Stimulated activated CD4-positive, alpha-beta T cell treated with anti-CD3 and anti-CD28 coated beads, Interleukin-4, amount 100 ng/mL, for 24 hours (primary cell): ENCODE measurements around the gene RCVRN.

Experiments
- DNase-seq: peaks from one replicate; pipeline ENCODE4 v3.0.0-alpha.2; 2020

The RCVRN gene

GRCh38 chr17:9894231-9894630 is 10.8 kb downstream of the RCVRN start:
- no peak for DNase-seq

DNA sequence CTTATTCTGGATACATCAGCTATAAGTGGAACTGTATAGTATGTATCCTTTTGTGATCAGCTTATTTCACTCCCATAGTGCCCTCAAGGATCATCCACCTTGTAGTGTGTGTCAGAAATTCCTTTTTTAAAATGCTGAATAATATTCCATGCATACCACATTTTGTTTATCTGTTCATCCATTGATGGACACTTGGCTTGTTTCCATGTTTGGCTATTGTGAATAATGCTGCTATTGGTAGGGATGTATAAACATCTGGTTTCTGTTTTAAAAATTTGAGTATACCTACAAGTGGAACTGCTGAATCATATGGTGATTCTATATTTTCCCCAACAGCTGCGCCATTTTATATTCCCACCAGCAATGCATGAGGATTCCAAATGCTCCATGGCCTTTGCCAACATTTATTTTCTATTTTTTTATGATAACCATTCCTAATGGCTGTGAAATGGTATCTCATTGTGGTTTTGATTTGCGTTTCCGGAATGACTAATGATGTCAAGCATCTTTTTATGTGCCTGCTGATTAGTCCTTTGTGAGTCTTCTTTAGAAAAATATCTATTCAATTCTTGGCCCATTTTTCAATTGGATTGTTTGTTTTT is 11.6 kb downstream of the RCVRN start:
- DNase-seq: no peak

DNA sequence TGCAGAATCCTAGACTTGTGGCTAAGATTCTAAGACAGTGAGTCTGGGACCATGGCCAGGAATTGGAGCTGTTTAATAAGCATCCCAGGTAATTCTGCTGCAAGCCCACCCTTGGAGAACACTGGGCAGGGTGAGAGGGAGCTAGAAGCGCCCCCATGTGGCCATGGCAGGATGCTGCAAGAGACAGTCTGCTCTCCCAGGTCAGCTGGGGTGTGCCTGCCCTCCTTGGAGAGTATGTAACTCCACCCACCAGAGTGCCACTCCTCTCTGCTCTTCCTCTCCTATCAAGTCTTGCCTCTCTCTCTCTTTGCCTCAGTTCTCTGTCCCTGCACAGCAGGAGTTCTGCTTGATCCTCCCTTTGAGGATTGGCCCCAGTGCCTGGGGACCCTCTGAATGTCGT is 14.9 kb downstream of the RCVRN start:
- DNase-seq: no peak

DNA sequence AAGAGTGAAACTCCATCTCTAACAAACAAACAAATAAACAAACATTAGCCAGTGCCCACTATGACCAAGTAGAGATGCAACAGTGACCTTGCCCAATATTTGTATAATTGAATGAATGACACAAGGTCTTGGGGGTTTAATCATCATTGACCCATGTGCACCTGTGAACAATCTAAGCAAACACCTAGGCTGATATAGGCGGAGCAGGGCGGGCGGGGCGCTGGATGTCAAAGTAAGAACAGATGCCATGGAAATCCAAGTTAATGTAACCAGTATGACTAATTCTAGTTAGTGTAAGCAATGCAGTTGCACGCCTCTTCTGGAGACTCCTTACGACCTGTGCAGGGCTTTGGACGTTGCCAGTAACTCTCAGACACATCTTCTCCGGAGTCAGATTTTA is 17.6 kb downstream of the RCVRN start:
- no peak for DNase-seq

- no peak for DNase-seq
These were observed 18.7 kb downstream of the RCVRN start for GRCh38 chr17:9886141-9886930.

- no peak for DNase-seq
These were observed 21.6 kb downstream of the RCVRN start for GRCh38 chr17:9883451-9883850.

- no peak for DNase-seq
These were observed 24.5 kb downstream of the RCVRN start for GRCh38 chr17:9880582-9880999.

GRCh38 chr17:9878786-9879525 is 26.1 kb downstream of the RCVRN start:
- DNase-seq: no peak

GRCh38 chr17:9878356-9878755 is 26.7 kb downstream of the RCVRN start:
- no peak for DNase-seq

DNA sequence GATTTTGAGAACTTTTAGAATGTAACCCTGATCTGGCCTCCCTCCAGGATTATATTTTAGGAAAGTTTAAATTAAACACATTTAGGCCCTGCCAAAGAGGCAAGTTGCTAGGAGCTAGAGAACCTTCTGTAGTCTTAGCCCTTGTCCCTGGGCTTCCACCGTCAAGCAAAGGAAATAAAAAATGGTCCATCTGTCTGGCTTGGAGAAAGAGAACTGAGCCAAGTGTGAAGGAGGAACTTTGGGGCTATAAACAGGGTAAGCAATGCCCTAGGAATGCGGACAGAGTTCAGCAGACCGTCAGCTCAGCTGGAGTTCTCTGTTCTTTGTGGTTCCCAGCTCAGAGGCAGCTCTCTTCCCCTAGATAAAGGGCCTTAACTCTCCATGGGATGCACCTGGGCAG is 29.6 kb downstream of the RCVRN start:
- no peak for DNase-seq

DNA sequence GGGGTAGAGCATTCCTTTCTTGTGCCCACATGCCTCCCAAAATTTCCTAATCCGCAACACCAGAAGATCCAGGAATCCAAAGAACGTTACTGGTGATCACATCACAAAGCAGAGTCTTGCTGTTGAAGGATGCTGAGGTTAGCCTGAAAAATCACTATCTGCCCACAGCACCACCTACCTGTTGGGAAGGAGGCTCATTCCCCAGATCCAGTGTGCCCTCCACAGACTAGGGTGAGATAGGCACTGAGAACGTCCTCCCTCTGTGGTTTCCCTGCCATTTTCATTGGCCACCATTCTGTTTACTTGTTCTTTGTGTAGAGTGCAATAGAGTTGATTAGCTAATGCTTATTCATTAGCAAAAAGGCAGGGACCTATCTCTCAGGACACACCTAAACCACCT is 30.3 kb downstream of the RCVRN start:
- DNase-seq: no peak

GRCh38 chr17:9872852-9873251 is 32.2 kb downstream of the RCVRN start:
- no peak for DNase-seq

DNA sequence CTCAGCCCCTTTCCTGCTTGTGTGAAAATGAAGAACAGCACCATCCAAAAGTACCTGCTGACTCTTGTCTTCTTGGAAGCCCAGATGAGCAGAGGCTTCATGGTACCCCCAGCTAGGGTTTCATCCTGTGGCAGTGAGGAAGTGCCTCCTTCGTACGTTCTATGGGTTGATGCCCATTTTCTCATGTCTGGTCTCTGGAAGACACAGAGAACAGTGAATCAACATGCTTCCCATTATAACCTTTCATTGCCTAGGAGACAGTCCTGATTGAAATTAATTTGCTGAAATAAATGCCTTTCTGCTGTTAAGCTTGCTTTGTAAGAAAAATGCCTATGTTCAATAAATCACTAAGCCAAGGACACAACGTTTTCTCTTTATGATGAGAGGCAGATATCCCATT is 36.5 kb downstream of the RCVRN start:
- no peak for DNase-seq

GRCh38 chr17:9865586-9865985 is 39.5 kb downstream of the RCVRN start:
- DNase-seq: no peak

DNA sequence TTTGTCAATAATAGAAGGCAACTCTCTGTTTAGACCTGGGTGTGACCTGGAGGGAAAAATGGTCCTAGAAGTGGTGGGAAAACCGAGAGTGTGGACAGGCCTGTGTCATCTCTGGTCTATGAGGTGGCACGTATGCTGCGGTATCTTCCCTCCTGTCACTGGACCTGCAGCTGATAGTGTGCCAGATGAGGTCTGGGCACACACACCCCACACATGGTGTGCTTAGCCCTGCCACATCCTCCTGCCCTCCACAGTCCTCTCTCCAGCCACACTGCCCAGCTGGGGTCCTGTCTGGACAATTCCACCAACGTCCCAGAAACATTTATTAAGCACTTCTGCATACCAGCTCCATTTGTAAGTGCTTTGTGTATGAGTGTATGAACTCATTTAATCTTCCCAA is 42.1 kb downstream of the RCVRN start:
- no peak for DNase-seq

GRCh38 chr17:9862220-9862619 is 42.9 kb downstream of the RCVRN start:
- DNase-seq: no peak

DNA sequence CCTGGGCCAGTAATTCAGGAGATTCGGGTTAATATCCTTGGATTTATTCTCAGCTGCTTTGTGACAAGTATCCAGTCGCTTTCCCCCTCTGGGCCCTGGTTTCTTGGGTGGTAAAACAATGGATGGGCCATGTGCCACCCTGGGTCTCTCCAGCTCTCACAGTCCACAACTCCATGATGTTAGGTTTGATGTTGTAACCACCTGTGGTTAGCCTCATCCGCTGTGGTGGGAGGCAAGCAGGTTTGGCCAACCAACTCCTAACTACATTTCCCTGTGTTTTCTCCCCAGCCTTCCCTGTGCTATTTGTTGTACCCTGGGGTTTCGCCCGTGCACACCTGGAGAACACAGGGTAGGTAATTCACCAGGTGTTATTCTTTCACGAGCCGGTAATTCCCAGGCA is 44.2 kb downstream of the RCVRN start:
- DNase-seq: no peak

GRCh38 chr17:9859781-9860180 is 45.3 kb downstream of the RCVRN start:
- no peak for DNase-seq

GRCh38 chr17:9855036-9855435 is 50.0 kb downstream of the RCVRN start:
- DNase-seq: no peak

- DNase-seq: no peak
These were observed 50.8 kb downstream of the RCVRN start for GRCh38 chr17:9854255-9854654.

DNA sequence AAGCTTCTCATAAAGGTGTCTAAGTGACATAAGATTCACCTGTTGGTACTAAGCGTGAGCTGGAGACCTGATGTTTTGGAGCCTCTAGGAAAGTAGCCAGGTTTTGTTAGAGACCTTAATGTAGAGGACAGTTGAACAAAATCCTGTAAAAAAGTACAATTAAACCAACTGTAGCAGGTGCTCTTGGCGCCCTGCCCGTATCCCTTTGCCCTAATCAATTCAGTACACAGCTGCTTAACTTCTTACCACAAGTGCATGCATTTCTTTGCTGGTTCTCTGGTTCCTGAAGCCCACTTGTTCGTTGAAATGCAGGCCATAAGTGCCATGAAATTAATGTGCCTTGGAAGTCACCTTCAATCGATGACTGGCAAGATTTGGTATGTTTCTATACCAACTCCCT is 54.9 kb downstream of the RCVRN start:
- no peak for DNase-seq
